HepG2 (cell line): ENCODE data around the gene VAMP8. TPM values are rescaled to one million over a fixed set of nuclear protein-coding genes. Genes with fewer than 3 reads are reported as not detected.

ENCODE experiments used
- ATF4 ChIP-seq, 2 experiments: fragments of 450-650 bp in 1 of 2; sonication (generic) in 1 of 2; formaldehyde crosslinking; IDR thresholded peaks; 2 replicates each; pipeline versions ENCODE4 v1.5.0 to v1.8.0; 2020 to 2022; ENCODE audit warnings: mild to moderate bottlenecking in 1 of 2, missing genetic modification reagents in 1 of 2
- ATRX ChIP-seq: sonication (generic); formaldehyde crosslinking; IDR thresholded peaks from 2 replicates; pipeline ENCODE4 v1.4.0; 2020; ENCODE audit warnings: missing genetic modification reagents, borderline replicate concordance
- BORCS8-MEF2B ChIP-seq: sonication (generic); formaldehyde crosslinking; IDR thresholded peaks from 2 replicates; pipeline ENCODE4 v1.8.0; 2022; ENCODE audit warnings: mild to moderate bottlenecking, missing genetic modification reagents
- E2F2 ChIP-seq: sonication (generic); formaldehyde crosslinking; IDR thresholded peaks from 2 replicates; pipeline ENCODE4 v1.4.0; 2020; ENCODE audit warnings: missing genetic modification reagents, borderline replicate concordance
- ETV5 ChIP-seq: IDR thresholded peaks from 2 replicates; pipeline ENCODE4 v1.6.1; 2018; ENCODE audit warnings: missing biosample characterization, missing genetic modification reagents, inconsistent platforms, borderline replicate concordance
- FOSL2 ChIP-seq: sonication (generic); formaldehyde crosslinking; IDR thresholded peaks from 2 replicates; pipeline ENCODE4 v1.4.0; 2020; ENCODE audit warnings: missing genetic modification reagents
- HNRNPL ChIP-seq: fragments of 200-400 bp; formaldehyde crosslinking; IDR thresholded peaks from 2 replicates; pipeline ENCODE4 v1.6.1; 2017; ENCODE audit warnings: mild to moderate bottlenecking, low read depth, low read length
- HOXA5 ChIP-seq: sonication (generic); formaldehyde crosslinking; IDR thresholded peaks from 2 replicates; pipeline ENCODE4 v1.4.0; 2020; ENCODE audit warnings: missing genetic modification reagents
- KLF15 ChIP-seq: sonication (generic); formaldehyde crosslinking; IDR thresholded peaks from 2 replicates; pipeline ENCODE4 v1.8.1; 2023; ENCODE audit warnings: borderline replicate concordance, mild to moderate bottlenecking, inconsistent platforms, missing genetic modification reagents, mixed read lengths
- MED1 ChIP-seq: sonication (generic); formaldehyde crosslinking; IDR thresholded peaks from 2 replicates; pipeline ENCODE4 v1.4.0; 2020; ENCODE audit warnings: missing genetic modification reagents
- MED8 ChIP-seq: sonication (generic); formaldehyde crosslinking; IDR thresholded peaks from 2 replicates; pipeline ENCODE4 v1.8.1; 2023; ENCODE audit warnings: mild to moderate bottlenecking, missing genetic modification reagents; ENCODE audit not compliant: insufficient replicate concordance
- POLR2A ChIP-seq, 2 experiments: IDR thresholded peaks; 2 replicates each; pipeline ENCODE4 v1.6.1; 2011; ENCODE audit warnings: low read depth in 2 of 2, low read length in 2 of 2, mild to moderate bottlenecking in 1 of 2, moderate library complexity in 1 of 2; ENCODE audit not compliant: insufficient read depth in 1 of 2
- PRMT3 ChIP-seq: sonication (generic); formaldehyde crosslinking; IDR thresholded peaks from 2 replicates; pipeline ENCODE4 v1.8.1; 2022; ENCODE audit warnings: low read depth, mild to moderate bottlenecking, moderate library complexity, missing genetic modification reagents, borderline replicate concordance
- SMAD9 ChIP-seq: sonication (generic); formaldehyde crosslinking; IDR thresholded peaks from 2 replicates; pipeline ENCODE4 v1.5.1; 2020; ENCODE audit warnings: mild to moderate bottlenecking, missing genetic modification reagents
- STAT5B ChIP-seq: sonication (generic); formaldehyde crosslinking; IDR thresholded peaks from 2 replicates; pipeline ENCODE4 v1.4.0; 2020; ENCODE audit warnings: missing genetic modification reagents
- TARDBP ChIP-seq: sonication (generic); formaldehyde crosslinking; IDR thresholded peaks from 2 replicates; pipeline ENCODE4 v1.8.0; 2022; ENCODE audit warnings: mild to moderate bottlenecking, missing genetic modification reagents
- ZIK1 ChIP-seq: sonication (generic); formaldehyde crosslinking; IDR thresholded peaks from 2 replicates; pipeline ENCODE4 v1.5.0; 2020; ENCODE audit warnings: mild to moderate bottlenecking, low read depth, missing genetic modification reagents, borderline replicate concordance
- ZMYM2 ChIP-seq: sonication (generic); formaldehyde crosslinking; IDR thresholded peaks from 2 replicates; pipeline ENCODE4 v1.8.0; 2022; ENCODE audit warnings: mild to moderate bottlenecking, missing genetic modification reagents
- ZNF143 ChIP-seq: sonication (generic); formaldehyde crosslinking; IDR thresholded peaks from 2 replicates; pipeline ENCODE4 v1.4.0; 2020; ENCODE audit warnings: missing genetic modification reagents
- ZNF224 ChIP-seq: sonication (generic); formaldehyde crosslinking; IDR thresholded peaks from 2 replicates; pipeline ENCODE4 v1.5.0; 2020; ENCODE audit warnings: mild to moderate bottlenecking, missing genetic modification reagents
- ZNF253 ChIP-seq: sonication (generic); formaldehyde crosslinking; IDR thresholded peaks from 2 replicates; pipeline ENCODE4 v1.8.0; 2022; ENCODE audit warnings: mild to moderate bottlenecking, missing genetic modification reagents, borderline replicate concordance
- ZNF30 ChIP-seq: sonication (generic); formaldehyde crosslinking; IDR thresholded peaks from 2 replicates; pipeline ENCODE4 v1.5.0; 2020; ENCODE audit warnings: mild to moderate bottlenecking, missing genetic modification reagents
- ZNF317 ChIP-seq: sonication (generic); formaldehyde crosslinking; IDR thresholded peaks from 2 replicates; pipeline ENCODE4 v1.5.0; 2020; ENCODE audit warnings: mild to moderate bottlenecking, missing genetic modification reagents
- ZNF572 ChIP-seq: sonication (generic); formaldehyde crosslinking; IDR thresholded peaks from 2 replicates; pipeline ENCODE4 v1.5.1; 2020; ENCODE audit warnings: mild to moderate bottlenecking, missing genetic modification reagents
- ZNF704 ChIP-seq: sonication (generic); formaldehyde crosslinking; IDR thresholded peaks from 2 replicates; pipeline ENCODE4 v1.8.1; 2023; ENCODE audit warnings: mild to moderate bottlenecking, inconsistent platforms, moderate library complexity, missing genetic modification reagents, borderline replicate concordance
- ZNF766 ChIP-seq: sonication (generic); formaldehyde crosslinking; IDR thresholded peaks from 2 replicates; pipeline ENCODE4 v1.5.0; 2020; ENCODE audit warnings: missing genetic modification reagents, borderline replicate concordance
- ZNF782 ChIP-seq: sonication (generic); formaldehyde crosslinking; IDR thresholded peaks from 2 replicates; pipeline ENCODE4 v1.4.0; 2020; ENCODE audit warnings: missing genetic modification reagents, mild to moderate bottlenecking, borderline replicate concordance
- ZSCAN21 ChIP-seq: sonication (generic); formaldehyde crosslinking; IDR thresholded peaks from 2 replicates; pipeline ENCODE4 v1.8.0; 2022; ENCODE audit warnings: mild to moderate bottlenecking, missing genetic modification reagents, moderate library complexity, borderline replicate concordance
- polyA plus RNA-seq, 8 experiments: library from polyadenylated mRNA; depleted of rRNA in 3 of 8; stranded (reverse) in 7 of 8; unstranded in 1 of 8; fragments of >200 nt; fragmentation: Illumina TruSeq in 4 of 8; extraction: Trizol in 4 of 8; gene quantifications; 2 replicates each; pipeline versions ENCODE4 v1.2.1 to v1.2.3, GENCODE V29; 2011 to 2016; ENCODE audit warnings: low read depth in 4 of 8, missing spikeins in 1 of 8, mixed read lengths in 1 of 8; ENCODE audit not compliant: insufficient read depth in 1 of 8
- total RNA-seq, 5 experiments: library from RNA; depleted of rRNA; stranded (reverse); fragments of >200 nt; fragmentation: Illumina TruSeq; extraction: Trizol; gene quantifications; 2 replicates each; pipeline ENCODE4 v1.2.3, GENCODE V29; 2016; ENCODE audit warnings: low read depth in 1 of 5

VAMP8 gene
- total and polyA plus RNA-seq, 2 of the 13 experiments (the other 11 are each of a cell fraction or from before 2014, with no cell fraction given) = 83.3 to 157 TPM

- TF ChIP-seq ATRX (CRISPR knock-in tag) = no peak
- TF ChIP-seq ZNF253 = no peak; the same call in 1 of the 2 replicates
- peak; percentile 56; the same call in 1 of the 2 replicates for TF ChIP-seq E2F2 (CRISPR knock-in tag)
- peak; percentile 85 for TF ChIP-seq TARDBP (CRISPR knock-in tag)
- TF ChIP-seq STAT5B (CRISPR knock-in tag) = no peak
- peak; percentile 63; the same call in 1 of the 2 replicates for TF ChIP-seq ZNF317
- TF ChIP-seq MED8 (CRISPR knock-in tag) = peak; percentile 89
- peak; percentile 60; the same call in 1 of the 2 replicates for TF ChIP-seq PRMT3 (CRISPR knock-in tag)
- peak; percentile 27; the same call in 1 of the 2 replicates for TF ChIP-seq KLF15 (CRISPR knock-in tag)
- no peak for TF ChIP-seq ZNF704 (CRISPR knock-in tag)
- no peak for TF ChIP-seq BORCS8-MEF2B (CRISPR knock-in tag)
- TF ChIP-seq ZIK1 = 0 out of 2 replicates have a peak, but pooled peaks have one; percentile 42
- TF ChIP-seq ZNF143 (CRISPR knock-in tag) = peak; percentile 91
- TF ChIP-seq POLR2A (IDR thresholded peaks at IDR 0.05; ENCODE audit: insufficient read depth in 1 of 2, low read depth in 2 of 2, low read length in 2 of 2) = peak in 1 of 2 experiments; percentile 66; a peak in 2 of 4 replicates
- TF ChIP-seq ZNF224 (CRISPR knock-in tag) = no peak
- no peak for TF ChIP-seq SMAD9 (CRISPR knock-in tag)
- TF ChIP-seq ZNF30 (CRISPR knock-in tag) = 0 out of 2 replicates have a peak, but pooled peaks have one; percentile 59
- TF ChIP-seq ZNF572 = no peak
- peak; percentile 45 for TF ChIP-seq FOSL2
- TF ChIP-seq ZSCAN21 (CRISPR knock-in tag) = peak; percentile 87; the same call in 1 of the 2 replicates
- TF ChIP-seq MED1 (CRISPR knock-in tag) = peak; percentile 61
- no peak for TF ChIP-seq ZNF782 (CRISPR knock-in tag)
- TF ChIP-seq ETV5 (CRISPR knock-in tag) = 0 out of 2 replicates have a peak, but pooled peaks have one; percentile 8
- no peak for TF ChIP-seq ZMYM2 (CRISPR knock-in tag)
- TF ChIP-seq HNRNPL = 0 out of 2 replicates have a peak, but pooled peaks have one; percentile 9
- peak; percentile 10; the same call in 1 of the 2 replicates for TF ChIP-seq HOXA5 (CRISPR knock-in tag)
- 0 out of 4 replicates have a peak, but pooled peaks of 1 of the 2 experiments have one; percentile 28 for TF ChIP-seq ATF4 (CRISPR knock-in tag; IDR thresholded peaks at IDR 0.05)
- TF ChIP-seq ZNF766 (CRISPR knock-in tag) = peak; percentile 93; the same call in 1 of the 2 replicates
Measured at GRCh38 chr2:85602476-85603234, 25.3 kb downstream of the VAMP8 start, which contains the start of gene TMEM150A (continued).
